ENCODE results near the gene PIP4P1. TPM values are rescaled to one million over a fixed set of nuclear protein-coding genes. Genes with fewer than 3 reads are reported as not detected.

Gene PIP4P1
- total and polyA plus RNA-seq, 2 of the 8 experiments (the other 6 are each of a cell fraction or from before 2014, with no cell fraction given) = 29.5 to 60.0 TPM

DNA sequence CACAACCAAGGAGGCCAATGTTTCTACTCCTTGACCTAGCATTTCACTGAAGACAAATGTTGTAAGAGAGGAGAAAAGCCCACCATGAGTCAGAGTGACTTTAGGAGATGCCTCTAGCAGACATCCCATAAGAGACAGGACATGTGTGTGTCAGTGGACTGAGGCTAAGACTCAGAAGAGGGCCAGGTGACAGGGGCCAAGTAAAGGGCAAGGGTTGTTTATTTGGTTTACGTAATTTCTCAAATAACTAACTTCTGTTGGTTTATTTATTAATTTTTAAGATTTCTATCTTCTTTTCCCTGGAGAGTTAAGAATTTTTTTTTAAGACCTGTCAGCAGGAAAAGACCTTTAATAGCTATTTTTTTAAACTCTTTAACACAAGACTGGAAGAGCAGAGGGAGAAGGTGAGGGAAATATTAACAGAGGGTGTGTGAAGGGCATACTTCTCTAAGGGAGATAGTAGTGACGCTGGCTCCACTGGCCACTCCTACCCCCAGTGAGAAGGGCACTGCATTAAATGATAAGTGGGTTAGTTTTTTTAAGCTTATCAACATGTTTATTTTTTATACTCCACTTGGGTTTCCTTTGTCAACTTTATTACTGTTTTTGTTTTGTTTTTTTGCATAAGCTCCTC lies 11.4 kb upstream of the PIP4P1 start:
- Histone ChIP-seq H3K79me1 (ENCODE audit: low read depth, low read length) (peaks cover 12% of the 10 kb centered on the region; the same call in 1 of the 2 replicates), H4K5ac (ENCODE audit: insufficient read length, low read depth, low read length) (no peak overlapping the region), H2BK12ac (ENCODE audit: low read depth, low read length) (no peak overlapping the region), H2AK5ac (ENCODE audit: low read depth, low read length) (no peak overlapping the region), H2BK15ac (ENCODE audit: low read length) (no peak overlapping the region), H3K4me3 (ENCODE audit: extremely low read depth in 1 of 4, insufficient read depth in 2 of 4, low read depth in 3 of 4, low read length in 4 of 4) (no peak overlapping the region), H3K23me2 (ENCODE audit: low read depth, low read length) (peaks cover 10% of the 10 kb centered on the region), H4K91ac (replicated peaks; ENCODE audit: insufficient read length, low read length) (no peak overlapping the region), H4K8ac (ENCODE audit: extremely low read depth, insufficient read depth, low read length) (no peak overlapping the region), H2BK120ac (replicated peaks; ENCODE audit: low read depth, low read length) (no peak overlapping the region), H3K14ac (ENCODE audit: insufficient read length) (no peak overlapping the region), H4K20me1 (replicated peaks in 1 of 2; ENCODE audit: control insufficient read depth in 1 of 2, insufficient read depth in 2 of 2, low read length in 2 of 2) (peaks cover 4 to 9% of the 10 kb centered on the region in 2 experiments), H2BK20ac (ENCODE audit: low read length) (no peak overlapping the region), H3K23ac (ENCODE audit: insufficient read length) (no peak overlapping the region), H3K9ac (replicated peaks in 1 of 4; ENCODE audit: extremely low read depth in 1 of 4, low read depth in 3 of 4, low read length in 3 of 4) (no peak overlapping the region; a peak in 1 of 7 replicates), H3K79me2 (ENCODE audit: control insufficient read depth in 1 of 2, insufficient read depth in 2 of 2, low read length in 2 of 2) (peaks cover 14 to 36% of the 10 kb centered on the region in 2 experiments; a peak in 3 of 4 replicates), H3K27ac (ENCODE audit: low read depth, low read length) (no peak overlapping the region), H3K4ac (replicated peaks; ENCODE audit: insufficient read length, low read depth, low read length) (no peak overlapping the region), H3K27me3 (replicated peaks in 1 of 4; ENCODE audit: control insufficient read depth in 3 of 4, extremely low read depth in 1 of 4, insufficient read depth in 3 of 4, low read length in 3 of 4) (no peaks in the 10 kb centered on the region), H3K4me2 (ENCODE audit: insufficient read depth in 1 of 2, low read depth in 2 of 2, low read length in 2 of 2) (no peak overlapping the region), H2AFZ (ENCODE audit: low read length) (no peak overlapping the region), H3K56ac (replicated peaks; ENCODE audit: insufficient read length, low read depth, low read length) (no peak overlapping the region), H2BK5ac (ENCODE audit: low read depth, low read length) (no peak overlapping the region), H3K4me1 (replicated peaks in 1 of 4; ENCODE audit: control insufficient read depth in 3 of 4, insufficient read depth in 4 of 4, low read length in 3 of 4) (peaks cover 0 to 5% (median 2%) of the 10 kb centered on the region in 4 experiments; a peak in 3 of 7 replicates), H3K18ac (ENCODE audit: extremely low read depth, low read length) (no peak overlapping the region), H3K9me3 (ENCODE audit: insufficient read depth in 2 of 2, low read depth in 1 of 2, low read length in 1 of 2) (no peaks in the 10 kb centered on the region), H3K36me3 (ENCODE audit: control insufficient read depth in 2 of 4, insufficient read depth in 4 of 4, low read length in 3 of 4) (peaks cover 31 to 53% (median 50%) of the 10 kb centered on the region in 4 experiments)
- FAIRE-seq (no peak), DNase-seq (ENCODE audit: low read depth in 1 of 2, low spot score in 2 of 2) (no peak)
- CTCF ChIA-PET (ENCODE audit: partially characterized antibody) = interaction anchor here (0.7 to 1.3 kb wide), 2 partner anchors 109 to 135 kb away, joined by 4 read pairs; no protein-coding TSS in a partner anchor
- WGBS, 2 experiments (ENCODE audit: extremely low coverage in 1 of 2, insufficient coverage in 1 of 2, insufficient read length in 1 of 2, insufficient replicate concordance in 2 of 2, low coverage in 1 of 2, low lambda C conversion rate in 2 of 2, missing lambda C conversion rate in 1 of 2) = 94% methylated on average over 2 of the region's 2 CpGs; no CpG with 5 or more reads in 1 of the 2 experiments
- POLR2A ChIA-PET (ENCODE audit: partially characterized antibody) = interaction anchor here (1.2 to 5.2 kb wide), 5 partner anchors 8 to 209 kb away, joined by 4 to 59 read pairs (median 7); partner anchors contain the start of gene PIP4P1
- TF ChIP-seq SUZ12 (IDR thresholded peaks at IDR 0.05; ENCODE audit: low read length) = no peak
- TF ChIP-seq GABPA (IDR thresholded peaks at IDR 0.05; ENCODE audit: borderline replicate concordance, insufficient read depth, low read length) = no peak
- no peak for TF ChIP-seq CEBPB (IDR thresholded peaks at IDR 0.05; ENCODE audit: low read depth, low read length)
- TF ChIP-seq TBP (IDR thresholded peaks at IDR 0.05; ENCODE audit: low read depth, low read length) = no peak
- no peak for TF ChIP-seq ASH2L (IDR thresholded peaks at IDR 0.05; ENCODE audit: low read length)
- TF ChIP-seq POU5F1 (IDR thresholded peaks at IDR 0.05; ENCODE audit: low read depth, low read length) = no peak
- no peak for TF ChIP-seq SIRT6 (IDR thresholded peaks at IDR 0.05; ENCODE audit: low read length)
- TF ChIP-seq BACH1 (IDR thresholded peaks at IDR 0.05; ENCODE audit: low read length) = no peak
- no peak for TF ChIP-seq HDAC6 (IDR thresholded peaks at IDR 0.05; ENCODE audit: low read depth, low read length)
- TF ChIP-seq CTBP2 (IDR thresholded peaks at IDR 0.05; ENCODE audit: borderline replicate concordance, insufficient read depth, insufficient read length, low read length) = no peak
- no peak for TF ChIP-seq USF2 (IDR thresholded peaks at IDR 0.05; ENCODE audit: low read length)
- no peak for TF ChIP-seq TEAD4 (IDR thresholded peaks at IDR 0.05; ENCODE audit: low read depth, low read length)
- TF ChIP-seq PHF8 (conservative IDR thresholded peaks at IDR 0.05; ENCODE audit: low read depth, low read length) = no peak
